ENCODE data around the gene CENPU.

CENPU gene

DNA sequence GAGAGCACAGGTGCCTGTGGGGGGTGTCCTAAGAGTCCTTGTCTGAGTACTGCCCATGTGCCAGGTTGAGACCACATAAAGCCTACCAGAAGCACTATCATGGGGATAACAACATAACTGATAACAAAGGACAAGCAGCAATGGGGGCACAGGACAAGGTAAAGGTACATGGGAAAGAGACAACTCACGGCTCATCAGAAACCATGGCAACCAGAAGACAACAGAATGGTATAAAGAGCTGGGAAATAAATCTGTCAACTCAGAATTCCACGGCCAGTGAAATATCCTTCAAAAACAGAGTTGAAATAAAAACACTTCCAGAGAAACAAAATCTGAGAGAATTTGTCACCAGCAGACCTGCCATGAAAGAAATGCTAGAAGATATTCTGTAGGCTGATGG, 20.0 kb downstream of the CENPU start:
- DNase-seq (ENCODE audit: low read depth in 3 of 3, low spot score in 1 of 3): no peak

DNA sequence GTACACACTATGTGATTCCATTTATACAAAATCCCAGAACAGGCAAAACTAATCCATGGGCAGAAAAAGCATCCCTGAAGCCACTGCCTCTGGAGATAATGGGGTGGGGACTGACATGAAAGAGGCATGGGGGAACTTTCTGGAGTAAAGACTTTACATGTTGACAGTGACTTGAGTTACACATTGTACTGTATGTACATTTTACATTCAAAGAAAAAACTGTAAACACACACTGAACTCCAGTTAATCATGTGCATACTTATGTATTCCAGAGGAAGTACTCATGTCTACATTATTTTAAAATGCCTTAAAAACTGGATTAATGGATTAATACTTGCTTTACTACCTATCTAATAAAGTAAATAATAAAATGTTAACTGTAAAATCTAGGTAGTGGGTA, 21.6 kb downstream of the CENPU start:
- no peak for DNase-seq (ENCODE audit: low read depth in 3 of 3, low spot score in 1 of 3)

DNA sequence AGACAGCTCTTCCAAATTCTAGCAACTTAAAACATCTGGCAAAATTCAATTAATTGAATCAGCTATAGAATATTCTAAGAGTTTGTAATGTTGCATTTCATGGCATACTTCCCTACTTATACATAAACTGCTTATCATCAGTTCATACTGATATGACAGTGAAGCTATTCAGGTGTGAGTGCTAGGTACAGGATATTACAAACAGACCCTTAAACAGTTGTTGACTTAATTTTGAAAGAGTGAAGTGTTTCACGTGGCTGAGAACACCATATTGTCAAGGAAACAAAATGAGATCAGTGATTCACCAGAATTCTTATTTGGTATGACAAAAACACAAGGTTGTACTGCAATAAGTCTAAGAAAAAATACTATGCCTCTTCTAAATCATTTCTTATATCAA, 27.4 kb downstream of the CENPU start:
- no peak for DNase-seq (ENCODE audit: low read depth in 3 of 3, low spot score in 1 of 3)

DNA sequence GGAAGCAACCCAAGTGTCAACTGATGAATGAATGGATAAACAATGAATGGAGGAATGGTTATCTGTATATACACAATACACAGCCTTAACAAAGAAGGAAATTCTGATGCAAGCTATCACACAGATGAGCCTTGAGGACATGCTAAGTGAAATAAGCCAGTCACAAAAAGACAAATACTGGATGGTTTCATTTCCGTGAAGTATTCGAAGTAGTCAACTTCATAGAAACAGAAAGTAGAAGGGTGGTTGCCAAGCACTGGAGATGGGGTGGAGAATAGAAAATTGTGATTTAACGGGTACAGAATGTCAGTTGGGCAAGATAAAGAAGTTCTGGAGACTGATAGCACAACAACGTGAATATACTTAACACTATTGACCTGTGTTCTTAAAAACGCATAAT, 28.2 kb downstream of the CENPU start:
- no peak for DNase-seq (ENCODE audit: low read depth in 3 of 3, low spot score in 1 of 3)

DNA sequence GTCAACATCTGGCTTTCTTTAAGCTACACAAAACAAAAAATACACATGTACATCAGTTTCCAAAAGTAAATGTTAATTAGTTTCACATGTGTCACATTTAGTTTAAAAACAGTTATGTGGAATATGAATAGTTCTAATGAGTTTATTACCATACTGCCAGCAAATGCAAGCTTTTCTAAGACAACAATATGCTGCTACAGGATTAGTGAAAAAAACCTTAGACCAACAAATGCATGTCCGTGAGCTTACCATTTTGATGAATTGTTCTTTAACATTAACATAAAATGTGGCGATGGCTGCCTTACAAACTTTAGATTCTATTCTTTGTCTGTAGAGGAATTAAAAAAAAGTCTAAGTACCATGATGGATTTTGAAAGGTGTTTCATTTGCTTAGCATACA, 31.8 kb downstream of the CENPU start:
- no peak for DNase-seq (ENCODE audit: low read depth in 3 of 3, low spot score in 1 of 3)

DNA sequence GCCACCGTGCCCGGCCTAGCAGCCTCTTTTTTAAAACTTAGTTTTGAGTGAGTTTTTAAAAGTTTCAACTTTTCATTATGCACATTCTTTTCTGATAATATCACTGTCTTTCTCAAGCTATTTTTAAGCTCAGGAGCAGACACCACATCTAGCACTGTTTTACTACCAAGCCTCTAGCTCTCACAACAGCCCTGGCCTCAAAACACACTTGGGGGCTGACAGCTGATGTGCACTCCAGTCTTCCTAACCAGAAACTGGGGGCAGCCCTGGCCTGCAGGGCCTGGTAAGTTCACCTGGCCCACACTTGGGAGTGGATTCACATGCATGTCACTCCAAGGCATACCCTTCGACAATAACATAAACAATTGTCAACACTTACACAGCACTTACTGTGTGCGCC, 34.0 kb downstream of the CENPU start:
- DNase-seq (ENCODE audit: low read depth in 3 of 3, low spot score in 1 of 3): no peak

DNA sequence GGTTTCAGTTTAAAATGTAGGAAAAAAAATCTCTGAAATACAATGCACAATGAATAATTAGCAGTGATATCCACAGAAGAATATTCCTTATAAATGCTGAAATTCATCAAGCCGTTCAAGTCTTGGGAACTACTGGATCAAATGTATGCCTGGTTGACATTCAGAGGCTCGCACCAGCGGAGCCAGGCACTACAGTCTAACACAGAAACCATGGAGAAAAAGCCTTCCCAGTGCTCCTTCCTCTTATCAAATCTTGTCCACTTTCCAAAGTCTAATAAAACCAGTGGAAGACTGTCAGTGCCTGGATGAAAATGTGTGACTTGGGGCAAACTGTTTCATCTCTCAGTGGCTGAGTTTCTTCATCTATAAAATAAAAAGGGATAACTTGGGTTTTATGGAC, 35.9 kb downstream of the CENPU start:
- no peak for DNase-seq (ENCODE audit: low read depth in 3 of 3, low spot score in 1 of 3)

DNA sequence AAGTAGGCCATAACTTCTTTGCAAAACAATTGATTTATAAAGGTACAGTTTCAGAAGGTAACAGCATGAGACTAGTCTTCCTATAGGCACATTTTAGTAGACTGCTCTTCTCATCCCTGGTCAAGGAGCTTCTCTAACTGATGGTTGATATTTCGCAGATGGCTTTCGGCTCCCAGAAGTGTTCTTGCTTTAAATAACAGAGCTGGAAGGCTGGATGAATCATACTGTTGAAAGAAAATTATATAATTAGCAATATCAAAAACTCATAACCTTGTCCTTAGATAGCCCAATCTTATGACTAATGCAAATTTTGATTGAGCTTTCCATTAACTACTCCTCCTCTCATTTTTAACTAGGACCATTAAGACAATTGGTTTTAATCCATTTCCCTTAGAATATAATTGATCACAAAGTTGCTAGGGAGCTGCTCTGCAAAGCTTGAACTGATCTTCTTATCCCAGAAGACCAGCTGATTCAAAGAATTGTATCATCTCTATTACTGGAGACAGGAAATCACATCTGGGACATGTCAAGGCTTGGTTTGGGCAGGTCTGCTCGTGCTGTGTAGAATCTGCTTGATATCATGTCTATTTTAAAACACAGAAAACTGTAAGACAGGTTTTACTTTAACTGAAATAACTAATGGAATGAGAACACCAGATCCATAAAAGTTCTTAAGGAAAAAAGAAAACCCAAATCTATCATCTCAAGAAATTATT, 38.6 kb downstream of the CENPU start:
- DNase-seq (ENCODE audit: low read depth in 3 of 3, low spot score in 1 of 3): no peak

DNA sequence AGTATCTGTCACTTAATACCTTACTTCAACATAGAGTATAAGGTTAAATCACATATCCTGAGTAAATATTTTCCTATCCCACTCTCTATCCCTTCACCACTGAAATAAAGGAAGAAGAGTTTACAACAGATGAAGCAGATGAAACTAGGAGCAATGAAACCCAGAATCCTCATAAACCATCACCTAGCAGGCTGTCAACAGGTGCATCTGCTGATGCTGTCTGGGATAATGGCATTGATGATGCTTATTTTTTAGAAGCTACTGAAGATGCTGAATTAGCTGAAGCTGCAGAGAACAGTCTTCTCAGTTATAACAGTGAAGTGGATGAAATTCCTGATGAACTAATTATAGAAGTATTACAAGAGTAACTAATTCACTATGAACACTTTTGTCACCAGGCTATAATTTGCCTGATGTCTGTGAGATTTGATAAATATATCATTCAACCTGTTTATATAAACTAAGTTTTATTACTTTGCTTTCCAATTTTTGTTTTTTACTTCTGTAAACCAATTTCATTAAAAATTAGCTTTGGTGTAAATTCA, 39.4 kb downstream of the CENPU start:
- DNase-seq (ENCODE audit: low read depth in 3 of 3, low spot score in 1 of 3): no peak

DNA sequence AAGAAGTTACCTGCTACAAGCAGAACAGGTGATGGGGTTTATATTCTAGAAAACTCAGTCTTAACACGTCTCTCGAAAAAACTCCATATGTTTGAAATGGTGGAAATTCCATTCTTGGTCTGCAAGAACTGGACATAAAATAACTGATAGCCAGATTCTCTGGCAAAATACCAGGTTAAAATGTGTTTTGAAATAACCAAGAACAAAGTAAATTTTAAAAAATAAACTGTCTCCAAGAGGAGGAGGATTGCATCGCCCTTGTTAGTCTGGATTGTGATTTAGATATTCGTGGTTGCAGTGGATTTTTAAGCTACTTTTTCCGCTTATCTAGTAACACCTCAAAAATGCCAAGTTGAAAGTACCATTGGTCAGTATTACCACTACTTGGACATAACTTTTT, 40.8 kb downstream of the CENPU start:
- no peak for DNase-seq (ENCODE audit: low read depth in 3 of 3, low spot score in 1 of 3)

DNA sequence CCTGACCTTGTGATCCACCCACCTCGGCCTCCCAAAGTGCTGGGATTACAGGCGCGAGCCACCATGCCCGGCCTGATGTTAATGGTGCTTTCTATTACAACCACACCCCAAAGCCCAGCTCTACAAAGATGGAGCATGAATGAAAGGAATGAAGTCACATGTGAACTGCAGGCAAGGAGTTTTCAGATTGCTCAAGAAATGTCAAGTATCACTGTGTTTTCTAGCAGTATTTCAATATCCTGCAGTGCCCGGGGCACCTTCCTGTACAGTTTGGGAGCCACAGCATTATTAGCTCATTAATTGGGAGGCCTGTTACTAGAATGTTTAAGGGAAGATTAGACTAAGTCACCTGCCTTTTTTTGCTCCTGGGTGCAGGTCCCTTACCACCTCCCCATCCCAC, 44.2 kb downstream of the CENPU start:
- no peak for DNase-seq (ENCODE audit: low read depth in 3 of 3, low spot score in 1 of 3)

DNA sequence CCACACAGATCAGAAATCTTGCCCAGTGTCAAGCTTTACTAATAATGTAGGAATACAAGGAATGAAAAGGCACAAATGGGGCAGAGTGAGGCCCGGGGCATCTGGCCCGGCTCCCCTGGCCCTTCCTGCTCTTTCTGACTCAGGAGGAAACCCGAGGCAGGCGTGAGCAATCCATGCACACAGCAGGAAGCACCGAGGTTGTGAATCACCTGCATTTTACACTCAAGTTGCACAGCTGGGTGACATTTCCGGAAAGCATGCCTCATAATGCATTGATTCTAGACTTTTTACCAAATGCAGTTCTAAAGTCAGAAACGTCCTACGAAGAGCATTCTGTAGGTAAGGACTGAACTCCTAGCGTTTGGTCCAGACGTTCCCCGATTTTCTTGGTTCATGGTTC, 45.4 kb downstream of the CENPU start:
- no peak for DNase-seq (ENCODE audit: low read depth in 3 of 3, low spot score in 1 of 3)

DNA sequence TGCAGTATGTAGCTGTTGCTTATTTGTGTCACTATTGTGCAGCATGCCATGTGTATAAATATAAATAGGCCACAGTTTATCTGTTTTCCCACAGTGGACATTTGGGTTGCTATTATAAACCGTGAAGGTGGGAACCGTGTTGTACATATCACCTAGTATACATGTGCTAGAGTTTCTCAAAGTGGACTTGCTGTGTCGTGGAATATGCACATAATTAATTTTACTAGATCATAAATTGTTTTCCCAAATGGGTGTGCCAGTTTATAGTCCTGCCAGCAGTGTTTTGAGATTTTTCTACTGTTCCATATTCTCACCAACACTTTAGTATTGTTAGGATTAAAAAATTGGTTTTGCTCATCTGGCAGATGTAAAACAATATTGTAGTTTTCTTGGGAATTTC, 45.9 kb downstream of the CENPU start:
- no peak for DNase-seq (ENCODE audit: low read depth in 3 of 3, low spot score in 1 of 3)

DNA sequence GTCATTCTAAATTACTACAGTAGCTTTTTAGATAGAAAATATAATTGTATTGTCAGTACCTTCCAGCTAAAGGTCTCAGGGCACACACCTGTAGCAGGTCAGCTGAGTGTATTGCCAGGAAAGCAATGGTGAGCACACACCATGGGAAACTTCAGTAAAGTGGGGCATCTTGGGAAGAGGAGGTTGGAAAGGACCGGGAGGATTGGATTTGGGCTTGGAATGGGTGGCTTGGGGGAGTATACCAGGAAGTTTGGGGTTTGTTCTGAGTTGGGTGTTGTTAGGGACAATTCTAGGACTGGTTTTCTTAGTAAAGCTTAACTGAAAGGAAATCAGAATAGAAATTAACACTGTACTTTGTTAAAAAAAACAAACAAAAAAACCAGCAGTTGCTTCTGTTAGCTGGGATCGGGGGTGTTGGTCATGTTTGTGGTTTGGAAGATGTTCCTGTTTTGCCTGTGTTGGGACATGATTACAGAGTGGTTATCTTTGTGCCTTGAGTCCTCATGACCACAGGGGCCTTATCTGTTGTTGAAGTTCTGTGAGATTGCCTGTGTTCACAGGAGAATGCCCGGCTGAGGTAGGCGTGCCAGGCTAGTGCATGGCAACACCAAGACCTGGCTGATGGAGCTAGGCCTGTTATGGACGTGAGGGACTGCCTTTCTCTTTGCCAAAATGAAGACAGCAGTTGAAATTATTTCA, 49.3 kb downstream of the CENPU start:
- no peak for DNase-seq (ENCODE audit: low read depth in 3 of 3, low spot score in 1 of 3)

DNA sequence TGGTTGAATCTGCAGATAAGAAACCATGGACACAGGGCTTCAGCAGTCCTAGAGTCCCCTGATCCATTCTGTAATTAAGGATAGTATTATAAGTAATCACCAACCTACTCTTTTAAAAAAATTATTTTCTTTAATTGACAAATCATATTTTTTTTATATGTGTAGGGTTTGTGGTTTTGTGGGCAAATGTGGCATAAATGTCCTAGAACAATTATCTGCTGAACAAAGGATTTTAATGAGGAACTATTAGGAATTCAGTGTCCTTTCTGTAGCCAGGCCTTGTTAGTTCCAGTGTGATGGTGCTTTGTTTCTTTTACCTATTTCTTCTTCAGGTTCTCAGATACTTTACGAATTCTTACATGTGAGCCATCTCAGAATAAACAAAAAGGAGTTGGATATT, 52.0 kb downstream of the CENPU start:
- DNase-seq (ENCODE audit: low read depth in 3 of 3, low spot score in 1 of 3): no peak

DNA sequence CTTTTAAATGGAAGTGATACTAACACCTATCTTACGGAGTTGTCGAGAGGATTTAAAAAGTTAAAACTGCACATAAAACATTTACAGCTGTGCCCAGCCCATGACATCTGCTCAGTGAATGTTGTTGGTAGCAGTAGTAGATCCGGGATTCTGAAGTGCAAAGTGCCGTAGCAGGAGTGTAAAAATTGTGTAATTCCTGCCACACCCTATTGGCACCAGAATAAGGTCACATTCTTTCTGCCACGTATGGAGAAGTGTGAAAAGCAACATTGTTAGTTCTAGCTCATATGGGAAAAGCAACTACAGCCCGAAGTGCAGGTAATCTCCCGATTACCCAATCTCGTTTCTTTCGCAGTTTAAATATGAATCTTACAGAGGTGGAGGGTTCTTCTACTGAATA, 53.2 kb downstream of the CENPU start:
- DNase-seq (ENCODE audit: low read depth in 3 of 3, low spot score in 1 of 3): no peak

DNA sequence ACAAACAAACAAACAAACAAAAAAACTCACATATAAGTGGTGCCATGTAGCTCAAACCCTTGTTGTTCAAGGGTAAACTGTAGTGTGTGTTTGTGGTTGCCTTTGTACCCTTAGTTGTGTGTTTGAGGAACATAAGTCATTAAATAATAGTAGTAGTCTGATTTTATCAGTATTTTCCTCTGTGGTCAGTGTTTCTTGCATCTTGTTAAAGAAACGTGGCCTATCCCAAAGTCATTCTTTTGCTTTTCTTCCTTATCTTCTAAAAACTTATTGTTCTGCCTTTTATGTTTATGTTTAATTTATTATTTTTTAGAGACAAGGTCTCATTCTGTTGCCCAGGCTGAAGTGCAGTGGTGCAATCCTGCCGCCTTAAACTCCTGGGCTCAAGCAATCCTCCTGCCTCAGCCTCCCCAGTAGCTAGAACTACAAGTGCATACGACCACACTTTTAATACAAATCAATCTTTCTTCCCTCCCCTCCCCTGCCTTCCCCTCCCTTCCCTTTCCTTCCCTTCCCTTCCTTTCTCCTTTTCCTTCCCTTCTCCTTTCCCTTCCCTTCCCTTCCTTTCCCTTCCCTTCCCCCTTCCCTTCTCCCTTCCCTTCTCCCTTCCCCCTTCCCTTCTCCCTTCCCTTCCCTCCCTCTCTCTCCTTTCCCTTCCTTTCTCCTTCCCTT, 57.9 kb downstream of the CENPU start:
- DNase-seq (ENCODE audit: low read depth in 3 of 3, low spot score in 1 of 3): no peak

DNA sequence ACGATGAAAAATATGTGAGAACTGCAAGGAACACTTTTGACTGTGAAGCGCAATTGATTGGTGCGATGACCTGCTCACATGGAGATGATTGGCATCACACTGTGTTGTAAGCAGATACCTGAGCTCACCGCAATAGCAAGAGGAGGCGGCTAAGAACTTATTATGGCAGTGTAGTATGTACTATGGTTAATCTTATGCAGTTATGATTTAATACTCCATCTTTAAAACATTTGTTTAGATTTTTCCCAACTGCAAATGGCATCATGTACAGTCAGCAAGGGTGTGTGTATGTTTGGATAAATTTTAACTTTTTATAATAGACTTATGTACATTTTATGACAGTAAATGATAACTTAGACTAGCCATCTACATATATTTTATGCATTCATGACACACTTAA, 58.9 kb downstream of the CENPU start:
- DNase-seq (ENCODE audit: low read depth in 3 of 3, low spot score in 1 of 3): no peak

DNA sequence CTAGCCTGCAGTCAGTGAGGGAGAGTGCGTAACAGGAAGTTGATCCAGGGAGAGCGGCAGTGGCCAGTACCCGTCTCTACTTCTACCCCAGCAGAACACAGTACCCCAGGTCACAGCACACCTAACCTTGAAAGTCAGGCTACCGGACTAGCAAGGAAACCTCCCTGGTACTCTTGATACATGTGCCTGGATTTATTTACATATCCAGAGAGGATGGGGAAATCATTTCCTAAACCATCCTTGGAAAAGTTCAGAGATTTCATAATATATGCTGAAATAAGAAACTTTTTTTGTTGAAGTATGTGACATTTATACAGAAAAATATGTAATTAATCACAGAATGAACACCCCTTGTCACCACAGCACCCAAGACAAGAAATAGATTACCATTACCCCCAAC, 59.9 kb downstream of the CENPU start:
- no peak for DNase-seq (ENCODE audit: low read depth in 3 of 3, low spot score in 1 of 3)

DNA sequence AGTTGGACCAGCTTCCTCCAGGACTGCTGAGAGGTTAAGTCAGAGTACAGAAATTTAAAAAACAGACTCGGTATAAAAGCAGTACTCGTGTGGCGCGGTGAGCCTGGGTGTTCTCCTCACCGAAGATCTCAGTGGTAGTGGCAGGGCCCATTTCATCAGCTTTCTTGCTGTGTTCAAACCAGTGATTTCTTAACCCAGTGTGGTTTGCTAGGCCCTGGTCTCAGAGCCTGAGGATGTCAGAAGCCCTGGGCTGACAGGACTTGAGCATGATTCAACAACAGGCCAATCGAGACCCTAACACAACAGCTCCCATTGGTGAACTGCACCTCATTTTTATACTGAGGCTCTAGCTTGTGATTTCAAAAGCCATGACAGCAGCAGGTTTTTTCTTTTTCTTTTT, 61.2 kb downstream of the CENPU start:
- DNase-seq (ENCODE audit: low read depth in 3 of 3, low spot score in 1 of 3): no peak

DNA sequence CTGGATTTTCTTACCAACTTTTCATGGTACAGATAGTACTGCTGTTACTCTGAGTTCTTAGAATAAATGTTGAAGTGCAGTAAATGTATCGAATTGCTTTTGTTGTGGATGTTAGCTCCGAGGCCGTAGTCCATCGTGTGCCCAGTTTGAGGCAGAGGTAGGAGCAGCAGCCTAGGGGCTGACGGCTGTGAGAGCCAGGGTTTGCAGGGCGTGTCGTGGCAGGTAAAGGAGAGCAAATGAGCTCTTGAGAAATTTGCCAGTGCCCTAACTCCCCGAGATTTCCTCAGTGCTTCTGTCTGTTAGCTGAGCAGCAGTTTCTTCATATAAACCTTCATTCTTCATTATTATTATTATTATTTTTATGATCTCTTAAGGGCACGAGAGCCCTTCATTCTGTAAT, 62.8 kb downstream of the CENPU start:
- no peak for DNase-seq (ENCODE audit: low read depth in 3 of 3, low spot score in 1 of 3)

DNA sequence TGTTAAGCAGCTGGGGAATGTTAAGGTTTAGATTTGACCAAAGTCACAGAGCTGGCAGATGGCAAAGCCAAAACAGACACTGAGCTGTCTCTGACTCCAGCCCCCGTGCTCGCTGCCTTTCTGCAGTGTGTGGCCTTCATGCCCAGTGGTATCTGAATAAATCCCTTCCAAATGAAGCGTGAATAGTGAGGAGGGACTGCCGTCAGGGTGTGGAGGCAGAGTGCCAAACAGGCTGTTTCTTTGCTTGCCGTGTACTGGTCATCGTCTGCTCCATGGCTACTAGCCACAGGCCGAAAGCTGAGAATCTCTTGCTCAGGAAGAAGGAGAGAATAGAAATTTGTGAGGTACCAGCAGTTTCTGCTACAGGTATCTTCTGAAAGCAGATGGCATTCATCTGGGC, 64.6 kb downstream of the CENPU start:
- DNase-seq (ENCODE audit: low read depth in 3 of 3, low spot score in 1 of 3): no peak
